H1 (cell line): ENCODE data around the gene CRY1. TPM values are rescaled to one million over a fixed set of nuclear protein-coding genes. Genes with fewer than 3 reads are reported as not detected.

Experiments
- CTCF ChIA-PET: fragments of 300-600 bp; sonication (Branson Sonifier 250); formaldehyde crosslinking; loops from one replicate; lab custom pipeline; 2021; ENCODE audit not compliant: partially characterized antibody; lab: Charles Lee
- POLR2A ChIA-PET: fragments of 300-600 bp; sonication (Branson Sonifier 250); formaldehyde crosslinking; loops from one replicate; lab custom pipeline; 2021; ENCODE audit warnings: inconsistent platforms; ENCODE audit not compliant: partially characterized antibody; lab: Charles Lee
- DNase-seq, 2 experiments: peaks; one replicate each; pipeline versions ENCODE4 v3.0.0 to v3.0.0-alpha.2; 2010 to 2022; ENCODE audit warnings: low spot score in 2 of 2, low read depth in 1 of 2, mixed read lengths in 1 of 2
- FAIRE-seq: peaks from 2 replicates; lab custom pipeline; 2011; peaks lifted over from hg19 to GRCh38; lab: Jason Lieb, UNC
- H2AFZ ChIP-seq: 2 replicates; pipeline ENCODE4 v1.8.1; 2012; ENCODE audit warnings: low read length, inconsistent platforms
- H2AK5ac ChIP-seq: 2 replicates; pipeline ENCODE4 v1.6.1; 2013; ENCODE audit warnings: low read depth, low read length
- H2BK120ac ChIP-seq: replicated peaks from 2 replicates; pipeline ENCODE3; 2013; ENCODE audit warnings: low read depth, low read length, inconsistent platforms
- H2BK12ac ChIP-seq: 2 replicates; pipeline ENCODE4 v1.6.1; 2013; ENCODE audit warnings: low read depth, low read length
- H2BK15ac ChIP-seq: 2 replicates; pipeline ENCODE4 v1.6.1; 2013; ENCODE audit warnings: low read length
- H2BK20ac ChIP-seq: 2 replicates; pipeline ENCODE4 v1.6.1; 2013; ENCODE audit warnings: low read length
- H2BK5ac ChIP-seq: 2 replicates; pipeline ENCODE4 v1.6.1; 2013; ENCODE audit warnings: low read depth, low read length
- H3K14ac ChIP-seq: 2 replicates; pipeline ENCODE4 v1.6.1; 2013; ENCODE audit warnings: inconsistent platforms; ENCODE audit not compliant: insufficient read length
- H3K18ac ChIP-seq: 2 replicates; pipeline ENCODE4 v1.6.1; 2013; ENCODE audit warnings: low read length; ENCODE audit errors: extremely low read depth
- H3K23ac ChIP-seq: 2 replicates; pipeline ENCODE4 v1.6.1; 2013; ENCODE audit warnings: inconsistent platforms; ENCODE audit not compliant: insufficient read length
- H3K23me2 ChIP-seq: 2 replicates; pipeline ENCODE4 v1.6.1; 2013; ENCODE audit warnings: low read depth, low read length
- H3K27ac ChIP-seq: 2 replicates; pipeline ENCODE4 v1.6.1; 2011; ENCODE audit warnings: low read depth, low read length, inconsistent platforms
- H3K27me3 ChIP-seq, 4 experiments: replicated peaks in 1 of 4; 1 replicate in 1 of 4; 2 replicates in 3 of 4; pipeline versions ENCODE4 v1.6.1 to v1.8.1; 2011 to 2013; ENCODE audit warnings: low read length in 3 of 4, mild to moderate bottlenecking in 3 of 4, inconsistent platforms in 2 of 4, mixed read lengths in 2 of 4, moderate library complexity in 1 of 4; ENCODE audit not compliant: control insufficient read depth in 3 of 4, insufficient read depth in 3 of 4; ENCODE audit errors: extremely low read depth in 1 of 4
- H3K36me3 ChIP-seq, 4 experiments: 2 replicates each; pipeline versions ENCODE4 v1.6.1 to v1.8.1; 2011 to 2013; ENCODE audit warnings: mild to moderate bottlenecking in 4 of 4, low read length in 3 of 4, moderate library complexity in 2 of 4, control low read depth in 1 of 4, inconsistent platforms in 1 of 4; ENCODE audit not compliant: insufficient read depth in 4 of 4, control insufficient read depth in 2 of 4
- H3K4ac ChIP-seq: replicated peaks from 2 replicates; pipeline ENCODE3; 2013; ENCODE audit warnings: low read length, low read depth, mixed read lengths, inconsistent platforms; ENCODE audit not compliant: insufficient read length
- H3K4me1 ChIP-seq, 4 experiments: replicated peaks in 1 of 4; 1 replicate in 1 of 4; 2 replicates in 3 of 4; pipeline versions ENCODE4 v1.6.1 to v1.8.1; 2011 to 2013; ENCODE audit warnings: low read length in 3 of 4, inconsistent platforms in 2 of 4, mixed read lengths in 1 of 4; ENCODE audit not compliant: insufficient read depth in 4 of 4, control insufficient read depth in 3 of 4
- H3K4me2 ChIP-seq, 2 experiments: 2 replicates each; pipeline versions ENCODE4 v1.6.1 to v1.8.1; 2011 to 2013; ENCODE audit warnings: low read depth in 2 of 2, low read length in 2 of 2, control low read depth in 1 of 2, inconsistent platforms in 1 of 2, mild to moderate bottlenecking in 1 of 2; ENCODE audit not compliant: insufficient read depth in 1 of 2
- H3K4me3 ChIP-seq, 4 experiments: fragments of 200-600, 300-600 bp in 1 of 4; sonication (generic), shearing (Covaris generic), sonication (Bioruptor Twin) in 1 of 4; 2 replicates each; pipeline versions ENCODE4 v1.5.1 to v1.8.1; 2011 to 2016; ENCODE audit warnings: low read length in 4 of 4, low read depth in 3 of 4, control low read depth in 2 of 4, inconsistent platforms in 2 of 4, mild to moderate bottlenecking in 2 of 4, mixed read lengths in 1 of 4, moderate library complexity in 1 of 4; ENCODE audit not compliant: insufficient read depth in 2 of 4; ENCODE audit errors: extremely low read depth in 1 of 4
- H3K56ac ChIP-seq: replicated peaks from 2 replicates; pipeline ENCODE3; 2013; ENCODE audit warnings: low read depth, mild to moderate bottlenecking, mixed read lengths, low read length, inconsistent platforms; ENCODE audit not compliant: insufficient read length
- H3K79me1 ChIP-seq: 2 replicates; pipeline ENCODE4 v1.6.1; 2013; ENCODE audit warnings: low read depth, low read length, control low read depth
- H3K79me2 ChIP-seq, 2 experiments: 2 replicates each; pipeline versions ENCODE4 v1.6.1 to v1.8.1; 2012 to 2013; ENCODE audit warnings: low read length in 2 of 2, mild to moderate bottlenecking in 2 of 2, inconsistent platforms in 1 of 2; ENCODE audit not compliant: insufficient read depth in 2 of 2, control insufficient read depth in 1 of 2
- H3K9ac ChIP-seq, 4 experiments: replicated peaks in 1 of 4; 1 replicate in 1 of 4; 2 replicates in 3 of 4; pipeline versions ENCODE4 v1.6.1 to v1.8.1; 2011 to 2013; ENCODE audit warnings: low read depth in 3 of 4, low read length in 3 of 4, control low read depth in 2 of 4, mild to moderate bottlenecking in 2 of 4, moderate library complexity in 2 of 4, inconsistent platforms in 1 of 4; ENCODE audit errors: extremely low read depth in 1 of 4
- H3K9me3 ChIP-seq, 2 experiments: 2 replicates each; pipeline versions ENCODE4 v1.6.1 to v1.8.1; 2012 to 2013; ENCODE audit warnings: mild to moderate bottlenecking in 2 of 2, moderate library complexity in 2 of 2, control low read depth in 1 of 2, inconsistent platforms in 1 of 2, low read depth in 1 of 2, low read length in 1 of 2, mixed read lengths in 1 of 2; ENCODE audit not compliant: insufficient read depth in 2 of 2
- H4K20me1 ChIP-seq, 2 experiments: replicated peaks in 1 of 2; 2 replicates each; pipeline versions ENCODE3 to v1.8.1; 2011 to 2013; ENCODE audit warnings: inconsistent platforms in 2 of 2, low read length in 2 of 2, mild to moderate bottlenecking in 1 of 2; ENCODE audit not compliant: insufficient read depth in 2 of 2, control insufficient read depth in 1 of 2
- H4K5ac ChIP-seq: 2 replicates; pipeline ENCODE4 v1.6.1; 2013; ENCODE audit warnings: low read length, low read depth, mixed read lengths, inconsistent platforms; ENCODE audit not compliant: insufficient read length
- H4K8ac ChIP-seq: 2 replicates; pipeline ENCODE4 v1.8.0; 2013; ENCODE audit warnings: mild to moderate bottlenecking, moderate library complexity, low read length, inconsistent platforms; ENCODE audit not compliant: insufficient read depth; ENCODE audit errors: extremely low read depth
- H4K91ac ChIP-seq: replicated peaks from 2 replicates; pipeline ENCODE3; 2013; ENCODE audit warnings: low read length, mixed read lengths, inconsistent platforms; ENCODE audit not compliant: insufficient read length
- EGR1 ChIP-seq: IDR thresholded peaks from 2 replicates; pipeline ENCODE4 v1.6.1; 2011; ENCODE audit warnings: low read depth, low read length, borderline replicate concordance
- HDAC2 ChIP-seq, 2 experiments: fragments of 300-600 bp in 1 of 2; sonication (generic) in 1 of 2; IDR thresholded peaks; 2 replicates each; pipeline ENCODE4 v1.6.1; 2011 to 2012; ENCODE audit warnings: low read depth in 2 of 2, low read length in 2 of 2, mild to moderate bottlenecking in 2 of 2, moderate library complexity in 2 of 2, borderline replicate concordance in 1 of 2, inconsistent platforms in 1 of 2
- RBBP5 ChIP-seq: IDR thresholded peaks from 2 replicates; pipeline ENCODE4 v1.7.1; 2012; ENCODE audit warnings: low read depth, mild to moderate bottlenecking, inconsistent platforms, low read length, moderate library complexity, borderline replicate concordance
- WGBS, 2 experiments: shearing (Covaris generic) in 1 of 2; methylation state at CpG; one replicate each; pipeline versions ENCODE4 v1.1.6 to v1.1.7; 2013 to 2015; ENCODE audit warnings: low lambda C conversion rate in 2 of 2, mixed read lengths in 2 of 2, inconsistent platforms in 1 of 2, low coverage in 1 of 2, missing lambda C conversion rate in 1 of 2; ENCODE audit not compliant: insufficient replicate concordance in 2 of 2, insufficient coverage in 1 of 2, insufficient read length in 1 of 2; ENCODE audit errors: extremely low coverage in 1 of 2, missing lambda C conversion rate in 1 of 2; 5-methylcytosine and 5-hydroxymethylcytosine counted together
- long read RNA-seq, 2 experiments: library from RNA in 1 of 2; library from capped mRNA in 1 of 2; stranded (forward); transcript quantifications; one replicate each; pipeline ENCODE4 v2.0.0, GENCODE V29; 2021; ENCODE audit warnings: inconsistent platforms in 1 of 2
- polyA minus RNA-seq, 3 experiments: library from RNA; depleted of rRNA, polyadenylated mRNA; stranded (reverse); fragments of >200 nt; gene quantifications; 1 replicate in 2 of 3; 2 replicates in 1 of 3; pipeline ENCODE4 v1.2.3, GENCODE V29; 2011
- polyA plus RNA-seq, 7 experiments: library from polyadenylated mRNA; depleted of rRNA in 3 of 7; stranded (reverse) in 5 of 7; unstranded in 2 of 7; fragments of >200 nt in 5 of 7; fragments of 200-250 nt in 2 of 7; gene quantifications; 1 replicate in 5 of 7; 2 replicates in 1 of 7; 4 replicates in 1 of 7; pipeline versions ENCODE4 v1.2.1 to v1.2.3, GENCODE V29; 2011 to 2013; ENCODE audit warnings: missing spikeins in 2 of 7, mixed read lengths in 2 of 7
- total RNA-seq: library from RNA; stranded (reverse); fragmentation: NEBNext Ultra II Directional; extraction: Animal tissue kit (Norgen Biotek cat#: 25700); gene quantifications from 2 replicates; pipeline ENCODE4 v1.2.1, GENCODE V29; 2021
- TF ChIP-seq, protein P1 (sequence below), 3 experiments: IDR thresholded peaks; 1 replicate in 2 of 3; 2 replicates in 1 of 3; pipeline versions ENCODE4 v1.5.1 to v1.6.1; 2011; ENCODE audit warnings: low read length in 3 of 3, mild to moderate bottlenecking in 3 of 3, inconsistent platforms in 2 of 3, low read depth in 1 of 3, moderate library complexity in 1 of 3; ENCODE audit not compliant: insufficient read depth in 1 of 3; ENCODE audit errors: control extremely low read depth in 1 of 3

The CRY1 gene
- 25.1 TPM in 2 replicates for total RNA-seq
- polyA plus RNA-seq (2011; rRNA removed) = 13.6 and 20.4 TPM in 2 replicates
- 9.9 TPM for polyA plus RNA-seq (2011; cell fraction: cytosol; rRNA removed)
- polyA plus RNA-seq (2011; cell fraction: nucleus; rRNA removed) = 13.8 TPM
- polyA plus RNA-seq (2012, experiment 1 of 2) = 10.0 to 10.6 TPM (median 10.3 TPM) in 4 replicates
- polyA plus RNA-seq (2012, experiment 2 of 2) = 2.0 TPM
- 15.1 TPM for polyA plus RNA-seq (2013, experiment 1 of 2)
- 14.4 TPM for polyA plus RNA-seq (2013, experiment 2 of 2)
- polyA minus RNA-seq (2011; rRNA and poly(A)+ RNA removed) = 8.5 and 9.7 TPM in 2 replicates
- 12.1 TPM for polyA minus RNA-seq (2011; cell fraction: cytosol; rRNA and poly(A)+ RNA removed)
- 21.3 TPM for polyA minus RNA-seq (2011; cell fraction: nucleus; rRNA and poly(A)+ RNA removed)
- long read RNA-seq, experiment 1, transcript CRY1-201 (13 exons, 3,267 nt) = major isoform, 10 of 29 reads
- long read RNA-seq, experiment 1, partial matches to known transcripts = 16 of 29 reads
- long read RNA-seq, experiment 1, other reads (novel, unspliced or antisense) = 3 of 29 reads
- long read RNA-seq, experiment 2, transcript CRY1-201 (13 exons, 3,267 nt) = major isoform, 8 of 11 reads
- long read RNA-seq, experiment 2, partial matches to known transcripts = 3 of 11 reads
- long read RNA-seq, experiment 2, other reads (novel, unspliced or antisense) = 0 of 11 reads

DNA sequence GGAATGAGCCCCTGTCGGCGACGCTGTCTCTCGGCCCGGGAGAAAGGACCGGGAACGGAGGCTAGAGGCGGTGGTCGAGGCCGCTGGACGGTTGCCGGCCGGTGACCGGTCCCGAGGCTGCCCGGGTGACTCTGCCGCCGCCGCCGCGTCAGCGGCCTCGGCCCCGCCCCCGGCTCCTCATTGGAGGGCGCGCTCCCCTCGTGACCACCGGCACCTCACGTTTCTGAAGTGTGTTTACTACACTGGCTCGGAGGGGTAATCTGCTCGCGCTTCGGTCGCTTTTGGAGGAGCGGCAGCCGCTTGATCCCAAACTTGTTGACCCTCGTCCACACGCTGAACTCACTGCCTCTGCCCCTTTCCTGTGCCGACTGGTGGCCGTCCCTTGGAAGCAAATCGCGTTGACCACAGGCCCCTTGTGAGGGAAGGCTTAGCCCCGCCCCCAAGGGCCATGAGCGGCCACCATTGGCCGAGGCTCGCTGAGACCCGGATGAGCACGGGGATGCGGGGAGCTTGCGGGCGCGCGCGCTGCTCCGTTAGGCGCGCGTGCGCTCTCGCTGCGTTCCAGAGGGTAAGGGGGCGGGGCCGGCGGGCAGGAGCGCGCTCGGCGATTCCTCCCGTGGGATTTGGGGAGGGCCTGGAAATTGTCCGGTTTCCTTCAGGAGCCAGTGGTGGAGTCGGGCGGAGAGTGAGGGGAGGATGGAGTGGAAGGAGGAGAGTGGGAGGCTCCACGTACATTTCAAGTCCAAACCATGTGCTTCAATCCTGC, at the start of gene CRY1:
Gene CRY1, minus strand, starts transcription at position 133 of the 766 bp plus-strand sequence. CDS start 588 bp downstream, outside the sequence.
- peak within 1 kb of the TSS; percentile 99 for H4K8ac ChIP-seq
- peak within 1 kb of the TSS; percentile 80 to 99 (median 98) for H3K9ac ChIP-seq
- DNase-seq (peak; percentile 81 to 99), FAIRE-seq (no peak)
- peaks cover 7% of the 10 kb centered on the region for H3K23me2 ChIP-seq
- peak within 1 kb of the TSS; percentile 89 for H4K91ac ChIP-seq
- no peak within 1 kb of the TSS for H3K14ac ChIP-seq
- H4K5ac ChIP-seq = peak within 1 kb of the TSS; percentile 99
- WGBS, 2 experiments = 0% methylated on average over 46 of the region's 74 CpGs; no CpG with 5 or more reads in 1 of the 2 experiments
- no peak within 1 kb of the TSS for H2BK15ac ChIP-seq
- H3K4me3 ChIP-seq = peak within 1 kb of the TSS; percentile 89 to 98 (median 96)
- H3K4me1 ChIP-seq = peaks cover 0 to 3% (median 0%) of the 10 kb centered on the region in 4 experiments; a peak in 4 of 7 replicates
- H2BK120ac ChIP-seq = peak within 1 kb of the TSS; percentile 53
- no peaks in the 10 kb centered on the region for H3K27me3 ChIP-seq
- H3K79me1 ChIP-seq = peaks cover 1% of the 10 kb centered on the region; the same call in 1 of the 2 replicates
- H2AK5ac ChIP-seq = no peak within 1 kb of the TSS
- H3K27ac ChIP-seq = peak within 1 kb of the TSS; percentile 99
- peak within 1 kb of the TSS; percentile 99 for H2AFZ ChIP-seq
- peaks cover 5 to 7% of the 10 kb centered on the region in 2 experiments; a peak in 3 of 4 replicates for H3K9me3 ChIP-seq
- peak within 1 kb of the TSS; percentile 98 for H3K18ac ChIP-seq
- no peak within 1 kb of the TSS for H3K23ac ChIP-seq
- ChIA-PET POLR2A (interaction anchor here (0.7 to 1.6 kb wide), 4 partner anchors 8 to 138 kb away, joined by 3 to 7 read pairs (median 4); partner anchors contain the start of gene TMEM263), CTCF (interaction anchor here (0.6 to 8.3 kb wide), 6 partner anchors 8 to 534 kb away, joined by 3 to 67 read pairs (median 3); no protein-coding TSS in a partner anchor)
- H2BK12ac ChIP-seq = peak within 1 kb of the TSS; percentile 100
- peak within 1 kb of the TSS; percentile 75 to 92 for H3K4me2 ChIP-seq
- no peak within 1 kb of the TSS; the same call in 1 of the 2 replicates for H2BK20ac ChIP-seq
- H3K36me3 ChIP-seq = peaks cover 0 to 4% (median 0%) of the 10 kb centered on the region in 4 experiments; a peak in 2 of 8 replicates
- peak within 1 kb of the TSS; percentile 98 for H2BK5ac ChIP-seq
- H4K20me1 ChIP-seq = no peaks in the 10 kb centered on the region
- peak within 1 kb of the TSS; percentile 53 for H3K56ac ChIP-seq
- peak within 1 kb of the TSS; percentile 46 for H3K4ac ChIP-seq
- H3K79me2 ChIP-seq = peaks cover 4 to 33% of the 10 kb centered on the region in 2 experiments; a peak in 2 of 4 replicates
- TF ChIP-seq, protein P1, sequence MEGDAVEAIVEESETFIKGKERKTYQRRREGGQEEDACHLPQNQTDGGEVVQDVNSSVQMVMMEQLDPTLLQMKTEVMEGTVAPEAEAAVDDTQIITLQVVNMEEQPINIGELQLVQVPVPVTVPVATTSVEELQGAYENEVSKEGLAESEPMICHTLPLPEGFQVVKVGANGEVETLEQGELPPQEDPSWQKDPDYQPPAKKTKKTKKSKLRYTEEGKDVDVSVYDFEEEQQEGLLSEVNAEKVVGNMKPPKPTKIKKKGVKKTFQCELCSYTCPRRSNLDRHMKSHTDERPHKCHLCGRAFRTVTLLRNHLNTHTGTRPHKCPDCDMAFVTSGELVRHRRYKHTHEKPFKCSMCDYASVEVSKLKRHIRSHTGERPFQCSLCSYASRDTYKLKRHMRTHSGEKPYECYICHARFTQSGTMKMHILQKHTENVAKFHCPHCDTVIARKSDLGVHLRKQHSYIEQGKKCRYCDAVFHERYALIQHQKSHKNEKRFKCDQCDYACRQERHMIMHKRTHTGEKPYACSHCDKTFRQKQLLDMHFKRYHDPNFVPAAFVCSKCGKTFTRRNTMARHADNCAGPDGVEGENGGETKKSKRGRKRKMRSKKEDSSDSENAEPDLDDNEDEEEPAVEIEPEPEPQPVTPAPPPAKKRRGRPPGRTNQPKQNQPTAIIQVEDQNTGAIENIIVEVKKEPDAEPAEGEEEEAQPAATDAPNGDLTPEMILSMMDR (IDR thresholded peaks at IDR 0.05; ENCODE audit: control extremely low read depth in 1 of 3, insufficient read depth in 1 of 3, low read depth in 1 of 3, low read length in 3 of 3) = no peak
- TF ChIP-seq HDAC2 (IDR thresholded peaks at IDR 0.05; ENCODE audit: borderline replicate concordance in 1 of 2, low read depth in 2 of 2, low read length in 2 of 2) (0 out of 4 replicates have a peak, but pooled peaks of 1 of the 2 experiments have one; percentile 44), EGR1 (no peak), RBBP5 (peak; percentile 74)
